ENCODE measurements around the gene CTIF. TPM values are rescaled to one million over a fixed set of nuclear protein-coding genes. Genes with fewer than 3 reads are reported as not detected.

Gene CTIF
- total and polyA plus RNA-seq, 12 donors, result 20.5 to 159 (median 57.0) TPM

DNA sequence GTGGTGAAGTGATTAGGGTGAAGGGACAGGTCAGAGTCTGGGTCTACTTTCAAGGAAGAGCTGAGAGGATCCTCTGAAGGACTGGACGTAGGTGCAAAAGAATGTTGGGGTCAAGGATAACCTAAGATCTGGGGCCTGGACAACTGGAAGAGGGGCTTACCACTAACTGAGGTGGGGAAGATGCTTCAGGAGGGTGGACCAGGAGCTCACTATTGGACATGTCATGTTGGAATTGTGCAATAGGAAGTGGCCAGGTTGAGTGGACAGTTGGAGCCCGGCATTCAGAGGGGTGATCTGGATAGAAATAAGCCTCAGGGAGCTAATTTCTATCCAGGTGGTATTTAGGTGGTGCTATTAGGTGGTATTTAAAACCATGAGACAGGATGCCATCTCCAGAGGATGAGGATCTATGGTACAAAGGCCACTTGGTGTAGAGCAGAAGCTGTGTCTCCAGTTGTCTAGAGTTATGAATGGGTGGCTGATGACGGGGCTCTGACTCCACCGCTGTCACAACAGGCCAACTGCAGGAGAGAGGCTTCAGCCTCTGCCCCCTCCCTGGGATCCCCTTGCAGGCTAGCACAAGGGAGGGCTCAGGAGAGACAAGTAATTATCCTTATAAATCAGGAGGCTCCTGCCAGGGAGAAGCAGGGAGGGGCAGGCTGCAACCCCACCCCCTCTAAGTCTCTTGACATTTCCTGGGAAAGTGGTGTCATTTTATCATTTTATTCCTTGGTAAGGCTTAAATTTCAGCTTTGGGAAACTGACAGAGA lies 254.0 kb downstream of the CTIF start:
- no peaks in the 10 kb centered on the region for H3K36me3 ChIP-seq (replicated peaks in 1 of 2)
- no peaks in the 10 kb centered on the region for H3K9me3 ChIP-seq (replicated peaks in 1 of 3)
- 88 to 94% (median 92%) methylated on average over 2 to 4 of the region's 4 CpGs for WGBS, 4 donors
- peak in 4 of 7 donors; percentile 1 to 45 (median 9) for DNase-seq
- TF ChIP-seq POLR2A (IDR thresholded peaks at IDR 0.05), result no peak
- TF ChIP-seq, protein P1, sequence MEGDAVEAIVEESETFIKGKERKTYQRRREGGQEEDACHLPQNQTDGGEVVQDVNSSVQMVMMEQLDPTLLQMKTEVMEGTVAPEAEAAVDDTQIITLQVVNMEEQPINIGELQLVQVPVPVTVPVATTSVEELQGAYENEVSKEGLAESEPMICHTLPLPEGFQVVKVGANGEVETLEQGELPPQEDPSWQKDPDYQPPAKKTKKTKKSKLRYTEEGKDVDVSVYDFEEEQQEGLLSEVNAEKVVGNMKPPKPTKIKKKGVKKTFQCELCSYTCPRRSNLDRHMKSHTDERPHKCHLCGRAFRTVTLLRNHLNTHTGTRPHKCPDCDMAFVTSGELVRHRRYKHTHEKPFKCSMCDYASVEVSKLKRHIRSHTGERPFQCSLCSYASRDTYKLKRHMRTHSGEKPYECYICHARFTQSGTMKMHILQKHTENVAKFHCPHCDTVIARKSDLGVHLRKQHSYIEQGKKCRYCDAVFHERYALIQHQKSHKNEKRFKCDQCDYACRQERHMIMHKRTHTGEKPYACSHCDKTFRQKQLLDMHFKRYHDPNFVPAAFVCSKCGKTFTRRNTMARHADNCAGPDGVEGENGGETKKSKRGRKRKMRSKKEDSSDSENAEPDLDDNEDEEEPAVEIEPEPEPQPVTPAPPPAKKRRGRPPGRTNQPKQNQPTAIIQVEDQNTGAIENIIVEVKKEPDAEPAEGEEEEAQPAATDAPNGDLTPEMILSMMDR (IDR thresholded peaks at IDR 0.05), result no peak
- no peak overlapping the region for H3K4me3 ChIP-seq
- peaks cover 0 to 16% of the 10 kb centered on the region in 2 donors for H3K4me1 ChIP-seq (replicated peaks in 1 of 2)
- intact Hi-C loops (cut with DNase I), result no loop called here
- no peaks in the 10 kb centered on the region for H3K27me3 ChIP-seq
- H3K27ac ChIP-seq, result no peak overlapping the region

DNA sequence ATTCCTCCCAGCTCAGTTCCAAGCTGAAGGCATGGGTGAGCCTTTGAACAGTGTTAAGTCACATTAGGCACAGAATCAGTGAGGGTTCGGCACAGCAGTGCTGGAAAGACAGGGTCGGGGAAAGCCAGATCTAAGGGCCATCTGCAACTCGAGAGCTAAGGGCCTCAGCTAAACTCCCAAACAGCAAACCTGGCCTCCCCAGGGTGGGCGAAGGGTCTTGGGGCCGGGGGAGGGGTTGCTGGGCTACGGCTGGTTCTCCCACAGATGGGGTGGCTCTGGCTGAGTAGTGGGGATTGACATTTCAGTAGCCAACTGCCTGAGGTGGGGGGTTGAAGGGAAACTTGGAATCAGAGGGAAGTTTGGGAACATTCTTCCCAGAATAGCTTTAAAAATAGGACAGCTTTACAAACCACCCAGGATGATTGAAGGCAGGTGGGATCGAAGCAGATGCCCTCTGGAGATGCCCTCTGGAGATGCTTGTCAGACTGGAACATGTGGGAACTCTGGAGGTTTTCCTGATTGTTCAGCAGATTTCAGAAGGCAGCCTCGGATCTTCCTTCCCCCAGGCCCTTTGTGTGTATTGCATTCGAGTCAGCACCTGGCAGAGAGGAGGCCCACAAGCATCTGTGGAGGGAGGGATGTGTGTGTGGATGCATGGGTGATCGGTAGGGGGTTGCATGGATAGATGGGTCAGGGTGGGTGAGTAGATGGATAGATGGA lies 255.6 kb downstream of the CTIF start:
- Histone ChIP-seq H3K4me1 (replicated peaks in 1 of 2) (peaks cover 0 to 16% of the 10 kb centered on the region in 2 donors), H3K4me3 (no peak overlapping the region), H3K9me3 (replicated peaks in 1 of 3) (no peaks in the 10 kb centered on the region), H3K27ac (no peak overlapping the region), H3K36me3 (replicated peaks in 1 of 2) (no peaks in the 10 kb centered on the region), H3K27me3 (no peaks in the 10 kb centered on the region)
- intact Hi-C loops (cut with DNase I), result no loop called here
- TF ChIP-seq, protein P1 (IDR thresholded peaks at IDR 0.05), result no peak
- TF ChIP-seq POLR2A (IDR thresholded peaks at IDR 0.05), result no peak
- peak in 4 of 7 donors; percentile 4 to 46 (median 6) for DNase-seq
- 88 to 93% (median 91%) methylated on average over 9 to 10 of the region's 10 CpGs for WGBS, 4 donors

DNA sequence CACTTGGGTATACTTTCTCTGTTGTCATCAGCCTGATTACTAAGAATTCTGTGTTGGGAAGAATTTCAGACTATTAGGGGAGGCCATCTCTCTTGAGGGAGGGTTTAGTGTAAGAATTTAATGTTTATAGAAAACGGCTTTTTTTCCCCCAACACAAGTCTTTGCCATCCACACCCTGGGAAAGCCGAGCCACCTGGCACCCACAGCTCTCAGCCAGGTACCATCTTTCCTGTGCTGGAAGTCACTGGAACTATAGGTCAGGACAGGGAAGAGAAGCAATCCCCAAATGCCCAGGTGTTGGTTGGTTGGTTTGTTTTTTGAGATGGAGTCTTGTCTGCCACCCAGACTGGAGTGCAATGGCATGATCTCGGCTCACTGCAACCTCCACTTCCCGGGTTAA lies 256.9 kb downstream of the CTIF start:
- Histone ChIP-seq H3K27me3 (no peaks in the 10 kb centered on the region), H3K9me3 (replicated peaks in 1 of 3) (no peaks in the 10 kb centered on the region), H3K36me3 (replicated peaks in 1 of 2) (no peaks in the 10 kb centered on the region), H3K27ac (no peak overlapping the region), H3K4me3 (no peak overlapping the region), H3K4me1 (replicated peaks in 1 of 2) (peaks cover 0 to 6% of the 10 kb centered on the region in 2 donors)
- TF ChIP-seq, protein P1 (IDR thresholded peaks at IDR 0.05), result no peak
- TF ChIP-seq POLR2A (IDR thresholded peaks at IDR 0.05), result no peak
- intact Hi-C loops (cut with DNase I), result no loop called here
- 85 to 94% (median 93%) methylated on average over 4 of the region's 4 CpGs for WGBS, 4 donors
- peak in 1 of 7 donors; percentile 36 for DNase-seq

DNA sequence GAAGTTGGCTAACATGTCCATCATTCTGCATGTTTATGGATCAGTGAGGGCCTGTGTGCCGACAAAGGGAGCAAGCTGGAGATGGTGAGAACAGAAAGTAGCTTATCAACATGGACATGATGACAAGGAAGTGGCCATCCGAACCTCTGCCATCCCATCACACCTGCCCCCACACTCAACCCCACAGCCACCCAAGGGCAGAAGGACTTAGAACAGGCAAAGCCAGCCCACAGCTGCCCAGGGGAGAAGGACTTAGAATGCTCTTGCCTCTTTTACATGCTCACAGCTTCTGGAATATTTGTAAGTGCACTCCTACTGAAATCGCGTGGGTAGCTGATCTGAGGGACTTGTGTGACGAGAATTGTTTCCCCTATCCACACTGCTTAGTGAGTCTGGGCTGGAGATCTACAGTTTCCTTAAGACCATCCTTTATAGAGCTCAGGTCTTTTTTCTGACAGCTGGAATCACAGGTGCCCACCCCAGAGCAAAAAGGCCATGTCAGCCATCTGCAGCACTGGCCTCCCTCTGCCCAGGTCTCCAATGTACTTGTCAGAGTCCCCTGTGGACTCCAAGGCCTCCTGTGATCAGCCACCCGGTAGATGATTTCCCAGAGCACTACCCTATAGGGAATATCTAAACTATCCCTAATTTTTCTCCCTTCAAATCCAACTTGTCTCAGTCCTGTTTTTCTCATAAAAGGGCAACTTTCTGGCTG lies 257.8 kb downstream of the CTIF start:
- Histone ChIP-seq H3K9me3 (replicated peaks in 1 of 3) (no peaks in the 10 kb centered on the region), H3K4me3 (no peak overlapping the region), H3K27ac (peak overlapping the region in 1 of 5 donors; percentile 26), H3K27me3 (no peaks in the 10 kb centered on the region), H3K4me1 (replicated peaks in 1 of 2) (peaks cover 0 to 6% of the 10 kb centered on the region in 2 donors), H3K36me3 (replicated peaks in 1 of 2) (no peaks in the 10 kb centered on the region)
- 91 to 97% (median 96%) methylated on average over 3 to 6 of the region's 6 CpGs for WGBS, 4 donors
- intact Hi-C loops (cut with DNase I), result no loop called here
- peak in 3 of 7 donors; percentile 4 to 41 (median 6) for DNase-seq
- TF ChIP-seq, protein P1 (IDR thresholded peaks at IDR 0.05), result no peak
- TF ChIP-seq POLR2A (IDR thresholded peaks at IDR 0.05), result no peak
